Measurements from ENCODE around the gene AFAP1.
"Not testable (repeated sequence)": the region's sequence is repeated elsewhere in the genome, so short reads cannot be mapped to it uniquely, and the experiment has no call there.

Gene AFAP1

GRCh38 chr4:7945709-7946380 is 6.2 kb upstream of the AFAP1 start:
- DNase-seq = no peak

- no peak for DNase-seq
Measured at GRCh38 chr4:7944599-7945220, 5.0 kb upstream of the AFAP1 start.

GRCh38 chr4:7943688-7944087 is 4.0 kb upstream of the AFAP1 start:
- not testable (repeated sequence) for DNase-seq

- DNase-seq = no peak
Measured at GRCh38 chr4:7943211-7943610, 3.5 kb upstream of the AFAP1 start.

- no peak for DNase-seq
Measured at GRCh38 chr4:7941965-7942496, 2.4 kb upstream of the AFAP1 start.

GRCh38 chr4:7941111-7941964 is 1.7 kb upstream of the AFAP1 start:
- DNase-seq = no peak

- DNase-seq = no peak
Measured at GRCh38 chr4:7938609-7939376, 868 bp downstream of the AFAP1 start.

- DNase-seq = no peak
Measured at GRCh38 chr4:7938266-7938608, 1.4 kb downstream of the AFAP1 start.

- no peak for DNase-seq
Measured at GRCh38 chr4:7937006-7937405, 2.7 kb downstream of the AFAP1 start.

GRCh38 chr4:7933651-7934510 is 5.8 kb downstream of the AFAP1 start:
- no peak for DNase-seq

- no peak for DNase-seq
Measured at GRCh38 chr4:7932287-7932686, 7.4 kb downstream of the AFAP1 start.

GRCh38 chr4:7929118-7929951 is 10.3 kb downstream of the AFAP1 start:
- DNase-seq = no peak

GRCh38 chr4:7928711-7929110 is 10.9 kb downstream of the AFAP1 start:
- DNase-seq = no peak

- no peak for DNase-seq
Measured at GRCh38 chr4:7926822-7927221, 12.8 kb downstream of the AFAP1 start.

GRCh38 chr4:7924570-7924969 is 15.1 kb downstream of the AFAP1 start:
- DNase-seq = no peak

- no peak for DNase-seq
Measured at GRCh38 chr4:7924163-7924562, 15.5 kb downstream of the AFAP1 start.

GRCh38 chr4:7922466-7922865 is 17.2 kb downstream of the AFAP1 start:
- DNase-seq = no peak

- no peak for DNase-seq
Measured at GRCh38 chr4:7918981-7919380, 20.7 kb downstream of the AFAP1 start.

- DNase-seq = not testable (repeated sequence)
Measured at GRCh38 chr4:7918187-7918586, 21.5 kb downstream of the AFAP1 start.

- DNase-seq = no peak
Measured at GRCh38 chr4:7917669-7918068, 22.0 kb downstream of the AFAP1 start.

GRCh38 chr4:7915875-7916242 is 23.8 kb downstream of the AFAP1 start:
- no peak for DNase-seq

Measured in CD4-positive, alpha-beta T cell treated with Interleukin-15 for 1 hour (primary cell).